ENCODE measurements around the gene LCN2.
A peak's percentile ranks its signal among the peaks of the same experiment; 100 is the strongest.

The LCN2 gene

GRCh38 chr9:128115187-128116103 lies 33.8 kb upstream of the LCN2 start:
- no peak for DNase-seq

GRCh38 chr9:128116104-128117083 lies 32.9 kb upstream of the LCN2 start:
- no peak for DNase-seq

DNA sequence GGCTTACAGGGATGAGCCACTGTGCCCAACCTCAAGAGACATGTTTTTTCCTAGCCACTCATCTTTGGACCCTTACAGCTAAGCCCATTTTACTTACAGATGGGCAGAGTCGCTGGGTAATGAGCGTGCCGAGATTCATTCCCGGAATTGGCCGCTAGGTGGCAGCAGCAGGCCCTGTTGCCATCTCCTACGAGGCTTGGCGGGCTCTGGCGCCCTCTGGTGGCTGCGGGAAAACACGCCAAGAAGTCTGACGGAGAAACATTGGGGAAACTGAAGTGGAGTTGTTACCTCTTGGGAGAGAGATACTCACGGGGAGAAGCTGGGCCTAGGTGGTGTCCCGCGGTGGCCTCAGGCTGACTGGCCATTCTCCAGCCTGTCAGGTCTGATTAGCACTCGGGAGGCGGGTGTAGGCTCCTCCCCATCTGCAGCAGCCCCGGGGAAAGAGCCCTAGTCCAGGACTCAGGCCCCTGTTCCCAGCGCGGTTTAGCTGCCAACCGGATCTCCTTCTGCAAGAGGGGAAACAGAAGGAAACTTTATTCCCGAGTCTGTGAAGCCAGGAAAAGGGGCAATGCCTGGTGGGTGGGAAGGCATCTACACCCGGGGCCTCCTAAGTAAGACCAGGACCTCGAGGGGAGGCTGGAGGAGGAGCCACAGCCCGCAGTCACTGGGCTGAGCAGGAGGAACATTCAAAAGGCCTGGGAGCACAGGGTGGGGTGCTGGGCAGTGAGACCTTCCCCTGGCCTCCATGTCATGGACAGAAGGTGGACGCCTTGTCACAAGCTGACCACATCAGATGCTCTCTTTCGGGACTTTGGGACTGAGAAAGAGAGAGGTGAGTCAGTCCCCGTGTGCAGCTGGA lies 31.4 kb upstream of the LCN2 start:
- DNase-seq = peak; percentile 96 to 98

DNA sequence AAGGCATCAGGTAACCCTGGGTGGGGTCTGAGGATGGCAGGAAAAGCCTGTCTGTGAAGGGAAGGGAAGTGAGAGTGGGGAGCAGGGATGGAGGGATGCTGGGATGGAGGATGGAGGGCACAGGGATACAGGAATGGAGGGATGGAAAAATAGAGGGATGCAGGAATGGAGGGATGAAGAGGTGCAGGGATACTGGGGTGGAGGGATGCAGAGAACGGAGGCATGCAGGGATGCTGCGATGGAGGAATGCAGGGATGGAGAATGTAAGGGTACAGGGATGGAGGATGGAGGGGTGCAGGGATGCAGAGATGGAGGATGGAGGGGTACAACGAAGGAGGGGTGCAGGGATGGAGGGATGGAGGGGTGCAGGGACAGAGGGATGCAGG lies 30.8 kb upstream of the LCN2 start:
- no peak for DNase-seq

DNA sequence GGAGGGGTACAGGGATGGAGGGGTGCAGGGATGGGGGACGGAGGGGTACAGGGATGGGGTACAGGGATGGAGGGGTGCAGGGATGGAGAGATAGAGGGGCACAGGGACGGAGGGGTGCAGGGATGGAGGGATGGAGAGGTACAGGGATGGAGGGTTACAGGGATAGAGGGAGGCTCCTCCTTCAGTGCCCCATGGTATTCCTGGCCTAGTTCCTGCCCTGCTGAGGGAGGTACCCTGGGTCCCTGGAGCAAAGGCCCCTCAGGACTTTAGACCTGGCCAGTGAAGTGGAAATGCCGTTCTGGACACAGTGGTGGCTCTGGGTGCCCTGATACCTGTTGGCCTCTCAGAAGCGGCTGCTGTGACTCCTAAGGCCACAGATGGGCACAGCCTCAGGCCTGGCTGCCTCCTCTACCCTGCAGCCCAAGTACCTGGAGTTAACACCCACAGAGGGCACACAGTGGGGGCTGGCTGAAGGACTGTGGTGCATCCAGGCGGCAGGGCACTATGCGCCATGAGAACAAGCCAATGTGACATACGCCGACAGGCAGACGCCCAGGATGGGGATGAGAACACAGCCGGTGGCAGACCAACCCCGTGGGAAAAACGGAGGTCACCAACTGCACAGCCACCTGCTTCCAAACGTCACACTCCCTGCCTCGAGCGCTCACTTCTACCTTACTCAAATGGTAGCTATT lies 30.1 kb upstream of the LCN2 start:
- DNase-seq = no peak

DNA sequence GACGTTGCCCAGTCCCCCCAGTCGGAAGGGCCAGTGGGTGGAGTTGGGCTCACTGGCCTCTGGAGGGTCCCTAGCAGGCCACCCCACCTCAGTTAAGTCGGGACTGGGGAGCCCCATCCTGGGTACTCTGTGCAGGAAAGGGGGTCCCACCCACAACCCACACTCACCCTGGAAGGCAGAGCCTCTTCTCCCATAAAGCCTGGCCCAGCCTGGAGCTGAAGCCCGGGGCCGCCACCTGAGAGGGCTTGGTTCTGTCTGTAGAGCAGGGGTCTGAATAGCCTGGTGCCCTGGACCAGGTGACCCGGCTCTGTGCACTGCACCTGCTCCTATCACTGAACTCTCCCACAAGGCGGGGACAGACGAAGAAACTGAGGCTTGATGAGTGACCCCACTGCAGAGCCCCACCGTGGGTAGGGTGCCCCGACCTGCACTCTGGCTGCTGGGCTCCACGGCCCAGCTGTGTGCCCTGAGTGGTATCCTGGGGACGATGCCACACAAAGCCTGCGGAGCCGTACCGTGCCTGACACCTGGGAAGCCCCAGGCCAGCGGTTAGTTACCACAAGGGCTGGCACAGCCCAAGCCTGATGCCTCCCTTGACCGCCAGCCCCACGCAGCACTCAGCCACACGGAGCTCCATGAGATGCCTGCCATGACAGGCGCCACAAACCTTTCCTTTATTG lies 29.1 kb upstream of the LCN2 start:
- DNase-seq = no peak

DNA sequence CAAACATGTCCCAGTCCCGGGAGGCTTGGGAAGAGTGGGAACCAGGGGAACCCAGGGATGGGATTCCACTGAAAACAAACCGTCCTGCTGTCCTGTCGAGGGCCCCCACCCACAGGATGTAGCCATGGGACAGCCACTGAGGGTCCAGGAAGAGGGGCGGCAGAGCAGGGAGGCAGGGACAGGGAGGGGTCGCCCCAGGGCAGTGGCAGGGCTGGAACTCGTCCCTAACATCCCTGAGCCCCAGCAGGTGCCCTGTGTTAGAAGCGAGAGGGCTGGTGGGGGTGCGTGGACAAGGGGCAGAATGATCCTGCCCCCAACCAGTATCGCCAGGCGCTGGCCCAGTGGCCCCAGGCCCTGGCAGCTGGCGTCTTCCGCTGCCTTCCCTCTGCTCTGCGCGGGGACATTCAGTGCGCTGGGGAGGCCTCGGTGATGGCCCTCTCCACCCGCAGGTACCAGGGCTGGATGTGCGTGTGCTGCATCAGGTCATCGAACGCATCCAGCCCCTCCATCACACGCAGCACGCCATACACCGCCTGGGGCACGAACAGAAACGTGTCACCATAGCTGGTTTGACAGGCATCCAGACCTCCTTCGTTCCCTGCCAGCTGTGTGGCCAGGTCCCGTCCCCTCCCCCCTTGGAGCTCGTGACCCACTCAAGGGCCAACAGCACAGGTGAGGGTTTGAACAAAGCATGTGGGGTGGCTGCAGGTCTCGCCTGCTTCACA lies 28.4 kb upstream of the LCN2 start:
- DNase-seq = no peak

GRCh38 chr9:128121466-128121810 lies 27.8 kb upstream of the LCN2 start:
- no peak for DNase-seq

DNA sequence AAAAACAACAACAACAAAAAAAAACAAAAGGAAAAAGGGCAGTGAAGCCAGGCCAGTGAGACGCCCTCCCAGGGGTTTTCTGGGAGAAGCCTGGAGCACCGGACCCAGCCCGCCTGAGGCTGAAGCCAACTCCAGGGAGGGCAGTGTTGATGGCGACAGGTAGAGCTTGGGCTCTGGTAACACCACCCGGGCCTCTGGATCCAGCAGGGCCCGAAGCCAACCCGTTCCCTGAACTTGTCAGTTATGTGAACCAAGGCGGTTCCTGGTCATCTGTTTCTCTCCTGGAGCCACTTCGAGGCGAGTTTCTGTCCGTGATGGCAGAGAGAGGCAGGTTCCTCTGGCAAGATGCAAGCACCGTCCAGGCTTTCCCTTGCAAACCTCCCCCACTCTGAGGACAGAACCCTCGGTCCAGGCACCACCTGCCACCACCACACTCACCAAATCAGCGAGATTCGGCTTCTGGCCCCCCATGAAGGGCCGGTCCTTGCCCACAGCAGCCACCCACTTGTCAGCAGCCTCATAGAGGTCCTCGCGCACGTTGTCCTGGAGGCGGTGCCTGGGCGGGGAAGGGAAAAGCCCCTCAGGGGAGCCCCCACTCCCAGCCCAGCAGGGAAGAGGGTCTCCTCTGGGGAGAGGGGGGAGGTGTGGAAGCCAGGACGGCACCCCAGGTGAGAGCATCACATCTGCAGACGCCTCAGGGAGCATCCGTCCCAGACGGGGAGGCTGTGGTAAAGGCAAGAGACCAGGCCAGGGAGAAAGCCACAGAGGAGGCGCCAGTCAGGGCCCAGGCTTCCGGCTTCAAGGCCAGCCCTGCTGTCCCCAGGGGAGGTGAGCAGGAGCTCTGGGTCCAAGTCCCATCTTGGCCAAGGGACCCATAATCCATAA lies 27.1 kb upstream of the LCN2 start:
- DNase-seq = no peak

DNA sequence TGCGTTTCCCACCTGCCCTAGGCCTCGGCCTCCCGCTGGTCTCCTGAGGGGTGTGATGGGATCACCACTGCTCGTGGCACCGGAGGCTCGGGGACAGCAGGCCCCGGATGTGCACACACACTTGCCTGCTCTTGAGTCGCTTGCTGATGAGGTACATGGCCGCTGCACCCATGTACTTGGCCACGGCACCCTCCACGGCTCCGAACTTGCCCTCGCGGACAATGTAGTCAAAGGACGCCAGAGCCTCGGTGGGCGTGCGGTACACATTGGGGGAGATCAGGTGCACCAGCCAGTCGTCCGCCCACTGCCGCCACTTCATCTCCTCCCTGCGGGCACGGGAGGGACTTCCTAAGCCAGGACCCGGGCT lies 26.5 kb upstream of the LCN2 start:
- no peak for DNase-seq

GRCh38 chr9:128123451-128124080 lies 25.7 kb upstream of the LCN2 start:
- DNase-seq = no peak

DNA sequence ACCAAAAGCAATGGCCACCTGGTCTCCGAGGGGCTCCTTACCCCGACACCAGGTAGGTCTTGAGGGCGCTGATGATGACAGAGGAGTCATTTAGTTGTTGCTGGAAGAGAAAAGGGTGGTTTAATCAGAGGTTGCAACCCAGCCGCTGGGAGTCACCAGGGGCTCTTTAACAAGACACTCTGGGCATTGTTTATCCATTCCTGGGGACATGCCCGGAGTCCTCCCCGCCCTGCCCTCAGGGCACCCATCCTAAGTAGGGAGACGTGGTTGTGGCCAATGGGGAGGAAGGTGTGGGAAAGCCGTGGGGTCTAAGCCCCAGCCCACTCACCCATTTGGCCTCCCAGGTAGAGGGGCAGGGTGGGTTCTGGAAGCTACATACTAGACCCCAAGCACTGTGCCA lies 24.8 kb upstream of the LCN2 start:
- no peak for DNase-seq

GRCh38 chr9:128124873-128125579 lies 24.2 kb upstream of the LCN2 start:
- DNase-seq = peak; percentile 23 to 35

DNA sequence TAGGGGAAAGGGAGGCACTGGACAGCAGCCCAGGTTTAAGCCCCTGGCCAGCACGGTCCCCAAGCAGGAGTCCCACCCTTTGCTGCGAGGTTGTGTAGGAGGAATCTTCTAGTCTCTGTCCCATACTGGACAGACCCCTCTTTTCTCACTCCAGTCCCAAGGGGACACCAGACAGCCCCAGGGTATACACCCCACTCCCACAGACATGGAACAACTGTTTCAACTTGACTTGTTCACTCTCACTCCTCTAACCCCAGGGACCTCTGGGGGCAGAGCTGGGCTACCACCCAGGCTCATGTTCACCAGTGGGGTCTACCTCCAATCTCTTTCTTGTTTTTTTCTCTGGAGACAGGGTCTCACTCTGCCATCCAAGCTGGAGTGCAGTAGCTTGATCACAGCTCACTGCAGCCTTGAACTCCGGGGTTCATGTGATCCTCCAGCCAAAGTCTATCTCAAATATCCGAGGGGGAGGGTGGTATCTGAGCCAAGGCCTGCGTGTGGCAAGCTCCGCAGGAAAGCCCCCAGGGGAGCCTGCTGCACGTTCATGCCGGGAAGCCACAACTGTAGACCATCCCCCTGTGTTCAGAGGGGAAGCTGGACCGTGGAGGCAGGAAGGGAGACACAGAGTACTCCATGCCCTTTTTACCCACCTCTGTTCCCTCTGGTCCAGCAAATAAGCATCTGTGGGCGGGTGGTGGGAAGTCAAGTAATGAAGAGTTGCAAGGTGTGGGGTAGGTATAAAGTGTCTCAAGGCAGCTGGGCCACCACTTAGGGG lies 23.5 kb upstream of the LCN2 start:
- no peak for DNase-seq

DNA sequence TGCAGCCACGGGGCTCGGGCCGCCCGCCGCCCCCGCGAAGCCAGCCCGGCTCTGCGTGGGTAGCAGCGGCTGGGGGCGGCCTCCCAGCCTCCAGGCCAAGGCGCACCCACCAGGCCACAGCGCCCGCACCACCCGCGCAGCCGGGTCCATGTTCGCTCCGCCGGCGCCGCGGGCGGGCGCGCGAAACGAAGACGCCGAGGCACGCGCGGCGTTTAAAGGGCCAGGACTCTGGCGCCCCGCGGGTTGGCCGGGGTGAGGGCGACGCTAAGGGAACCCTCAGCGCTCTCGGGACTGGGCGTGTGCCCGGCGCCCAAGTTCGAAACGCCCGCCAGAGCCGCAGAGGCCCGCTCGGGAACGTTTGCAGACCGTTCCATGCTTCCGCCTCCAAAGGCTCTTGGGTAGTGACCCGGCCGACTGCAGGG lies 21.7 kb upstream of the LCN2 start, which contains the start of gene PTGES2:
Gene PTGES2, minus strand, starts transcription at position 162 of the 422 bp plus-strand sequence. Its CDS starts 12 bp downstream, at position 150.
- peak; percentile 76 to 80 for DNase-seq

DNA sequence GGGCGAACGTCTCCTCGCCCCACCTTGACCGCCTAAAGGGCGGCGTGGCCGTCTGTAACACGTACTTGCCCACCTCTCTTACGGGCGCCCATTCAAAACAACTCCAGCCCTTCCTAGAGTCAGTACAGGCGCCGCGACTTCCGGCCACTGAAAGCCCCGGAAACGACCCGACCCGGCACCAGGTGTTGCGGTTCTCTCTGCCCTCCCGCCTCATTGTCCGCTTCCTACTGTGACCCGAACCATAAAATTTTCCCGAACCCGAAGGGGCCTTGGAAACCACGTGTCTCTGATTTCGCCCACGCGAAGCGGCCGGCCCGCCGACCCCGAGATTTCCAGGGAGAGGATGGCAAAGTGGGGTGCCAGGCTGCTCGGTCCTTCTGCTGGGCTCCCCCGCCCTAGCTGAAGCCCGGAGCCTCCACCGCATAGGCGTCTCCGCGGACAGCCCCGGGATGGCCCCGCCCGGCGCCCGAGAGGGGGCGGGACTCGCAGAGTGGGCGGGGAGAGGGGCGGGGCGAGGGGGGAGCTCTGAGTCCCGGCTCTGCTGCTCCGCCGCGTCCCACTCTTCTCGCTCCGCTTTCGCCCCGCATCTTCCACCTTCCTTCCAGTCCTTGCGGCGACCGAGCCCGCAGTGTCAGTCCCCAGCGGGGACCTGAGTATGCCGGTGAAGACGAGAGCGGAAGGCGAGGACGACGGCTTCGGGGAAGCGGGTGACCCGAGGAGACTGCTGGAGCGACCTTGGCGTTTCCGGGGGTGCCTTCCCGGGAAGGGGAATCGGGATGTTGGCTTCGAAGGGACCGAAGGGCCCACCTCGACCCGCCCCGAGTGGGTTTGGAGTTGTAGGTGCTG lies 21.0 kb upstream of the LCN2 start:
- DNase-seq = peak; percentile 77 to 78
